ENCODE results near the gene OAS3.

Gene OAS3, protein sequence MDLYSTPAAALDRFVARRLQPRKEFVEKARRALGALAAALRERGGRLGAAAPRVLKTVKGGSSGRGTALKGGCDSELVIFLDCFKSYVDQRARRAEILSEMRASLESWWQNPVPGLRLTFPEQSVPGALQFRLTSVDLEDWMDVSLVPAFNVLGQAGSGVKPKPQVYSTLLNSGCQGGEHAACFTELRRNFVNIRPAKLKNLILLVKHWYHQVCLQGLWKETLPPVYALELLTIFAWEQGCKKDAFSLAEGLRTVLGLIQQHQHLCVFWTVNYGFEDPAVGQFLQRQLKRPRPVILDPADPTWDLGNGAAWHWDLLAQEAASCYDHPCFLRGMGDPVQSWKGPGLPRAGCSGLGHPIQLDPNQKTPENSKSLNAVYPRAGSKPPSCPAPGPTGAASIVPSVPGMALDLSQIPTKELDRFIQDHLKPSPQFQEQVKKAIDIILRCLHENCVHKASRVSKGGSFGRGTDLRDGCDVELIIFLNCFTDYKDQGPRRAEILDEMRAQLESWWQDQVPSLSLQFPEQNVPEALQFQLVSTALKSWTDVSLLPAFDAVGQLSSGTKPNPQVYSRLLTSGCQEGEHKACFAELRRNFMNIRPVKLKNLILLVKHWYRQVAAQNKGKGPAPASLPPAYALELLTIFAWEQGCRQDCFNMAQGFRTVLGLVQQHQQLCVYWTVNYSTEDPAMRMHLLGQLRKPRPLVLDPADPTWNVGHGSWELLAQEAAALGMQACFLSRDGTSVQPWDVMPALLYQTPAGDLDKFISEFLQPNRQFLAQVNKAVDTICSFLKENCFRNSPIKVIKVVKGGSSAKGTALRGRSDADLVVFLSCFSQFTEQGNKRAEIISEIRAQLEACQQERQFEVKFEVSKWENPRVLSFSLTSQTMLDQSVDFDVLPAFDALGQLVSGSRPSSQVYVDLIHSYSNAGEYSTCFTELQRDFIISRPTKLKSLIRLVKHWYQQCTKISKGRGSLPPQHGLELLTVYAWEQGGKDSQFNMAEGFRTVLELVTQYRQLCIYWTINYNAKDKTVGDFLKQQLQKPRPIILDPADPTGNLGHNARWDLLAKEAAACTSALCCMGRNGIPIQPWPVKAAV

DNA sequence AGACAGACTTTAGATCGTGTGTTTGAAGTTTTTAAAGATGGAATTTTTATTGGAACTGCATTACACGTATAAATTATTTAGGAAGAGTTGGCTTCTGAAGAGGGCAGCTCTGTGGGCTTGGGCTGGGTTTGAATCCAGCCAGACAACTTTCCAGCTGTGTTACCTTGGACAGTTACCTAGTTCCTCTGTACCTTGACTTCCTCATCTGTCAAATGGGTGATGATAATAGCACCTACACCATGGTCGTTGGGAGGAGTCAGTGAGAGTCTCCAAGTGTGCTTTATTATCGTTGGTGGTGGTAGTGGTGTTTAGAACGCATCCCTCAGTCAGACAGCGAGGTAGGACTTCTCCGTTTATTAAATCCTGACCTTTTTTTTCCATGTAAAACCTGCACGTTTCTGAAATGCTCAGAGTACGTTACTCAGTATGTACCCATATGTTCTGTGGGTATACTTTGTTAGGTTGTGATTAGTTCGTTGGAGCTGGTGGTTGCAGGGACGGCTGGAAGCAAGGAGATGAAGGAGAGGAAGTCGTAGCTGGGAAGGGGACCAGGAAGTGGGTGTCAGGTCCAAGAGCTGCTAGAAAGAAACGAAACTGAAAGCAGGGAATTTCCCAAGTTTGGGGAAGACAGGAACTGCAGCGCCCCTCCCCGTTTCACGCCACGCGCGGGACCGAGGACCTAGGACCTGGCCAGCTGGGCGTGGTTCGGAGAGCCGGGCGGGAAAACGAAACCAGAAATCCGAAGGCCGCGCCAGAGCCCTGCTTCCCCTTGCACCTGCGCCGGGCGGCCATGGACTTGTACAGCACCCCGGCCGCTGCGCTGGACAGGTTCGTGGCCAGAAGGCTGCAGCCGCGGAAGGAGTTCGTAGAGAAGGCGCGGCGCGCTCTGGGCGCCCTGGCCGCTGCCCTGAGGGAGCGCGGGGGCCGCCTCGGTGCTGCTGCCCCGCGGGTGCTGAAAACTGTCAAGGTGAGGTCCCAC lies at the start of gene OAS3:
TSS of gene OAS3 (plus strand) at position 734 of the 979 bp plus-strand sequence. CDS start at position 791, 57 bp downstream.
- in situ Hi-C loops (cut with HindIII; ENCODE audit: low pct_ligation_motif_present, low pct_unique_long_range_greater_than_20kb, low sequenced_read_pairs), result no loop called here
- peak; percentile 95 for DNase-seq

DNA sequence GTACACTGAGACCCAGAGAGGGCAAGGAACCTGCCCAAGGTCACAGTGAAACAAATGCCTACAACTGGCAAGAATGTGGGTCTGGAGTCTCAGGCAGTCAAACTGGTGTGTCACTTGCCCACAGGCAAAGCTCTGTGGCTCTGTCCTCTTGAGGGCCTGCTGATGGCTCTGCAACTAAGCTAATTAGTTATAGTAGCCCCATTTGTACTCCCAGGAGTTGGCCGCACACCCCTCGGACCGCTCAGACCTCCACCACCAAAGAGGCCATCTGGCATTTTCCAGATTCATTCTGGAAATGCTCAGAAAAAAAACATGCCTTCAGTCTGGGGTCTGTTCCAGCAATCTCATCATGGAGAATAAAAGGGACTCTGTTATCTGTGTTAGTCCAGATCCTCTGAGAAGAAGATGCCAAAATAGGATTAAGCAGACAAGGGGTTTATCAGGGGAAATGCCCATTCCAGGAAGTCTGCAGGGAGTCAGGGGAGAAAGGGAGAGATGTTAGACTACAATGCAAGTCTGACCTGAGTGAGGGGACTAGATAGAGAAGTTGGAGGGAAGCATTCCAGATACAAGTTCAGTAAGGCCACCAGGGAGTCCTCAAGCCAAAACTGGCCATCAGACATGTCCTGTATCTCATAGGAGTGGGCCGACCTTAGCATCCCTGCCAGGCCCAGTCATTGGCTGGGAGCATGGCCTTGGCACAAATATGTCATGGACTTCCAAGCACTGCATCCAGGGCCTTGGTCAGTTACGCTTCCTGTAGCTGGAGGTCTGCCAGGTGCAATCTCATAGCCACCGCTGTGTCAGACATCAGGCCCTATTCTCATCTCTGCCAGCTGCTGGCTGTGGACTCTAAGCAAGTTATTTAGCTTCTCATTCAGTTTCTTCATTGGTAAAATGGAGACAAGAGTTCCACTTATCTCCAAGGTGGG lies 46.9 kb upstream of the OAS3 start:
- DNase-seq, result no peak
- in situ Hi-C loops (cut with HindIII; ENCODE audit: low pct_ligation_motif_present, low pct_unique_long_range_greater_than_20kb, low sequenced_read_pairs), result no loop called here

DNA sequence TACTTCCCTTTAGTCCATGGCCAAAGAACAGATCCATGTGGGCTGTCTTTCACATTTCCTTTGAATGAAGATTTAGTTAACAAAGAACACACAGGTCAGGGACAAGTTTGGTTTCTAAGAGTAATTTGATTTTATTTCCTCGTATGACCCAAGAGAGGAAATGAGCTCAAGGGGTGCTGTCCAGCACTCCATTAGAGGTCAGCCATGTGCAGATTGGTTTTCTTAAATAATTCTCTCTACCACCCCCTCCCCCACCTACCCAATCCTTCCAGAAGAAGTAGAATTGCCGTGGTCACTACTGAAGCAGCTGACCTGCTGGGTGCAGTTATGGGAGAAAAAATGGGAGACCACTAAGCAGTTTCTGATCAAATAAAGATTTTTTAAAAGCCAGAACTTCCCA lies 45.4 kb upstream of the OAS3 start:
- in situ Hi-C loops (cut with HindIII; ENCODE audit: low pct_ligation_motif_present, low pct_unique_long_range_greater_than_20kb, low sequenced_read_pairs), result no loop called here
- DNase-seq, result no peak

DNA sequence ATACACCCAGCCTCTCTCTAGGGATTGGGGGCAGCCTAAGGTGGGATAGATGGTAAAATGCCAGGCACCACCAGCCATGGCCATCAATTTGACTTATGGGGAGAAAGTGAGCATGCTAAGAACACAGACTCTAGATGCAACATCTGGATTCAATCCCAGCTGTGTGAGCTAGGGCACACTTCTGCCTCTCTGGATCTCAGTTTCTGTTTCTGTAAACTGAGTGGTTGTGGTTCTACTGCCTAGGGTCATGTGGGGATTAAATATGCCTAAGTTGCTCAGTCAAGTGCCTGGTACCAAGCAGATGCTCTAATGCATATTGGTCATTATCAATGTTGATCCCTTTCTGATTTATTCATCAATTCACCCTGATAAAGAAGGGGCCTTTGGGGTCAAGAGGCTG lies 44.1 kb upstream of the OAS3 start:
- in situ Hi-C loops (cut with HindIII; ENCODE audit: low pct_ligation_motif_present, low pct_unique_long_range_greater_than_20kb, low sequenced_read_pairs), result no loop called here
- no peak for DNase-seq

DNA sequence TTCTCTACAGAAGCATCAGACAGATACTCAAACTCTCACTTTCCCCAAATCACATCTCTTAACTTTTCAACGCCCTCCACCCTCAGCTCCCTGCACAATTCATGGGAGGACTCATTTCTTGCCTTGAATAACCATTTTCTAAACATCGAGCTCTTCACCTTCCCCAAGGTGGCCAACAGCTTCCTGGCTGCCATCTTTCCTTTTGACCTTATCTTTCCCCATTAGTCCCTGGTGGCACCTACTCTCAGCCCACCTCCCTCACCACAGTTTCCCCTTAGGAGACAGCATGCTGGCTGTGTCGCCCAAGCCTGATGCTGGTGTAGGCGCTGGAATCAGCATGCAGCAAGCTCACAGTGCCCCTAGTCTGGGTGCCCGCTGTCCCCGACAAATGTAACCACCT lies 39.9 kb upstream of the OAS3 start:
- DNase-seq, result no peak
- in situ Hi-C loops (cut with HindIII; ENCODE audit: low pct_ligation_motif_present, low pct_unique_long_range_greater_than_20kb, low sequenced_read_pairs), result no loop called here

DNA sequence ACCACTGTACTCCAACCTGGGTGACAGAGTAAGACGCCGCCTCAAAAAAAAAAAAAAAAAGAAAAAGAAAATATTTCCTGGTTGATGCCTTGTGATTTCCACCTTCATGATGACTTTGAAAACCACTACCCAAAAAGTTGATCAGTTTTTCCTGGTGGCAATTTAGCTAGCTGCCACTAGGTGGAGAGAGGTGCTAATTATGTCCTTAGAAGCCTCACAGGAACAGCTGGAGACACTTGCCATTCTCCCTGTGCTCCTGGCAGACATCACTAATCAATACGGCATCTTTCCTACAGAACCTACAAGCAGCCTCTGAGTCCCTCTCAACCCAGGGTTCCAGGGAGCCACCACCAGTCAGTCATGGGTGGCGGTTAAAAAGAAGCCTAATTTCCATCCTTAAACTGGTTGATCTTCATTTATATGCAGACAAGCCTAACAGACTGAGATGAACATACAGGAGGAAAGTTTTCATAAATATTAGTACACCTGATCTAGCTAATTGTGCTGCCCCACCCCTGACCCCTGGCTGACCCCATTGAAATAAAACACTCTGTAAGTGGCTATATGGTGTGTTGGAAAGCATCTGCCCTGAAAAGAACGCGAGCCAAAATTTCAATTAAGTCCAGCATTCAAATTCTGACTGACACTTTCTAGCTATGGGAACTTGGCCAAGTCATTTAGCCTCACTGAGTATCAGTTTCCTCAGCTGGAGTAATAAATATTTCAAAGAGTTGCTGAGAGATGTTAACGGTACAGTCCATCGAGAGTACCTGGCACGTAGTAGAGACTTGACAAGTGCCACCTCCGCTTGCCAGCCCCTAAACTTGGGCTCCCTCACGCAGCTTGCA lies 37.8 kb upstream of the OAS3 start:
- in situ Hi-C loops (cut with HindIII; ENCODE audit: low pct_ligation_motif_present, low pct_unique_long_range_greater_than_20kb, low sequenced_read_pairs), result no loop called here
- DNase-seq, result peak; percentile 65

DNA sequence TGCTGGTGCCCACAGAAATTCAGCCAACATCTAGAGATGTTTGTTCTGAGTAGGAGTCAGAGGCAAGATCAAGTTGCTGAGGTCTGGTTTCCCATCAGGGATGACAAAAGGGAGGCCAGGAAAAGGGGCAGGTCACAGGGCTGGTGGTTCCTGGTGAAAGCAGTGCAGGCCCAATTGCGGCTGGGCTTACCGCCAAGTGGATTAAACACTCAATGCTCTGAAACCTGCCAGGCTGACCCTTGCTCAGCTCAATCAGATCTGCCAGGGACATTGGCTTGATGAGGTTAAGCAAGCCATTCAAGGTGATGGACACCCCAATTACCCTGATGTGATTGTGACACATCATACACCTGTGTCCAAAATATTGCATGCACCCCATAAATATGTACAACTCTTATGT lies 37.0 kb upstream of the OAS3 start:
- in situ Hi-C loops (cut with HindIII; ENCODE audit: low pct_ligation_motif_present, low pct_unique_long_range_greater_than_20kb, low sequenced_read_pairs), result no loop called here
- no peak for DNase-seq

DNA sequence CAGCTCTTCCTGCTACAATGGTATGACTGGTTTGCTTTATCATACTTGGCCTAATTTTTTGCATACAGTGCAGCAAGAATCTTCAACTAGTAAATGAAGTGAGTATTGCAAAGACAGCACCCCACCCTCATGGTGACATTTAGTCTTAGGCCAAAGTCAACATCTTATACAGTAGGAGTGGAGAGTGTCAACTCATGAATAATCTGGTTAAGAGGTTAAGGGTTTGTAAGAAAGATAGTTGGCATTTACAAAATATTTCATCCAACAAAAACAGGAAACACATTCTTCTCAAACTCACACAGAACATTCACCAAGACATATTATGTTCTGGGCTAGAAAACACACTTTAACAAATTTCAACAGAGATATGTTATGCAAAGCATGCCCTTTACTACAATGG lies 33.7 kb upstream of the OAS3 start:
- in situ Hi-C loops (cut with HindIII; ENCODE audit: low pct_ligation_motif_present, low pct_unique_long_range_greater_than_20kb, low sequenced_read_pairs), result no loop called here
- DNase-seq, result no peak

DNA sequence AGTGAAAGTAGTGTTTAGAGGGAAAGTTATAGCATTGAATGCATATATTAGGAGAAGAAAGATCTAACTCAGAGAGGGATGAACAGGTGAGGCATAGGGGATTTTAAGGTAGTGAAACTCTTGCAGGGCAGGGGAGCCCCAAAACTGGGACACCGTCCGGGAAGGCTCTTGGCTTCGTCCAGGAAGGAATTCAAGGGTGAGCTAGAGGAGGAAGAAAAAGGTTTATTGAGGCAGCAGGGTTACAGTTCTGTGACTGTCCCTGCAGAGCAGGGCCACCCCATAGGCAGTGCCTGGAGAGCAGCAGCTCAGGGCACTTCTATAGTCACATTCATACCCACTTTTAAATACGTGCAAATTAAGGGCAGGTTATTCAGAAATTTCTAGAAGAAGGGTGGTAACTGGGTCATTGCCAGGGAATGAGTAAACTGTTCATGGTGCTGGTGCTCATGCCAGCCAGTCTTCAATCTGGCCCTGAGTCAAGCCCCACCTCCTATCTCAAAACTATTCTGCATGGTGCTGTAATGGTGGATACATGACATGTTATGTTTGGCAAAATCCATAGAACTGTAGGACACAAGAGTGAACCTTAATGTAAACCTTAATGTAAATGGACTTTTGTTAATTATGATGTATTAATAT lies 32.7 kb upstream of the OAS3 start:
- DNase-seq, result peak; percentile 46
- in situ Hi-C loops (cut with HindIII; ENCODE audit: low pct_ligation_motif_present, low pct_unique_long_range_greater_than_20kb, low sequenced_read_pairs), result no loop called here

DNA sequence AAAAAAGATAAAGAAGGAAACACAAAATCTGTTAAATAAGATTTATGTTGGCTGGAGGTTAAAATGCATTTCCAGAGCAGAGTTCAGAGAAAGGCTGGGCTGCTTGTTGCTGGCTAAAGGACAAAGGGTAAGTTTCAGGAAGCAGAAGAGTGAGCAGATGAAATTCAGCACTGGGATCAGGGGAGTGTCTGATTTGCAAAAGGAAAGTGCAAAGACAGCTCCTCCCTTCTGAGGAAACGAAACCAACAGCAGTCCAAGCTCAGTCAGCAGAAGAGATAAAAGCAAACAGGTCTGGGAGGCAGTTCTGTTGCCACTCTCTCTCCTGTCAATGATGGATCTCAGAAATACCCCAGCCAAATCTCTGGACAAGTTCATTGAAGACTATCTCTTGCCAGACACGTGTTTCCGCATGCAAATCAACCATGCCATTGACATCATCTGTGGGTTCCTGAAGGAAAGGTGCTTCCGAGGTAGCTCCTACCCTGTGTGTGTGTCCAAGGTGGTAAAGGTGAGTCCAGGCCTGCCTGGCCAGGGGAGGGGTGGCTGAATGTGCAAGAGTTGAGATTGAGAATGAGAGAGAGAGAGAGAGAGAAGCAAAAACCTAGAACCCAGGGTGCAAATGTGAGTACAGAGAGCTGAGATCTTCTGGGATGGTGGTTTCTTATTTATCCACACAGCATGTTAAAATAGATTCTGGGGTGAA lies 31.4 kb upstream of the OAS3 start, which contains the start of gene OAS1:
TSS of gene OAS1 (plus strand) at position 251 of the 703 bp plus-strand sequence. CDS start at position 329, 78 bp downstream.
- in situ Hi-C loops (cut with HindIII; ENCODE audit: low pct_ligation_motif_present, low pct_unique_long_range_greater_than_20kb, low sequenced_read_pairs), result no loop called here
- peak; percentile 89 for DNase-seq

DNA sequence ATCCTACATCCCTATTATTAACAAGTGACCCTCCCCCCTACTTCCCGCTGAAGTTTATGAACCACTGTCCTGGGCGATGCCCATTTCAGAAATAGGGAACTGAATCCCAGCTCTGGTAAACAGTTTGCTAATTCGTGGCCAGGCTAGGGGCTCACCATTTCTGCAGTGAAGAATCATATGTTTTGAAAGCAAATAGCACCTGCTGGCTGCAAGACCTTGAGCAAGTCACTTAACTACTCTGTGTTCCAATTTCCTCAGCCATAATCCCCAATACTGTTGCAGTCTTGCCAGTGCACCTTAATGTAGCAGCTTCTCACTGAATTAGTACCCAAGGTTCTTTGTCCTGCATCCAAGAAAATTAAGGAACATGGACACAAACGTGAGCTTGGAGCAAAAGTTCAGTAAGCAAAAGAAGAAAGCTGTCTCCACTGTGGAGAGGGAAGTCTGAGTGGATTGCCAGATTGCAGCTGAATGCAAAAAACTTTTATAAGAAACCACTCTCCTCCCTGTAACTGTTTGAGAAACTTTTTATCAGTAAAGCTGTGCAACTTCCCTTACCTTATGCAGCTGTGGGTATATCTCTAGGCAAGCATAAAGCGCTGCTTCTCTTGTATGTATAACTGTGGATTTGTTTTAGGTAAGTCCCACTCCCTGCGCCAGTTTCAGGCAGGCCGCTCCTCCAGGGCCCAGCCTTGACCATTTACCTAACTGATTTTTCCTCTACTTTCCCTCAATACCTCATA lies 30.7 kb upstream of the OAS3 start:
- in situ Hi-C loops (cut with HindIII; ENCODE audit: low pct_ligation_motif_present, low pct_unique_long_range_greater_than_20kb, low sequenced_read_pairs), result no loop called here
- no peak for DNase-seq

DNA sequence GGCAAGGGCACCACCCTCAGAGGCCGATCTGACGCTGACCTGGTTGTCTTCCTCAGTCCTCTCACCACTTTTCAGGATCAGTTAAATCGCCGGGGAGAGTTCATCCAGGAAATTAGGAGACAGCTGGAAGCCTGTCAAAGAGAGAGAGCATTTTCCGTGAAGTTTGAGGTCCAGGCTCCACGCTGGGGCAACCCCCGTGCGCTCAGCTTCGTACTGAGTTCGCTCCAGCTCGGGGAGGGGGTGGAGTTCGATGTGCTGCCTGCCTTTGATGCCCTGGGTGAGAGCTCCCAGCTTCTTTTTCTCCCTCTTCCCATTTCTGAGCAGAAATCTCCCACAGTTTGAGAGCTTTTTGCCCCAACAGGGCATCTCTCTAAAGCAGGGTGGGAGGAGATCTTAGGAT lies 29.7 kb upstream of the OAS3 start:
- DNase-seq, result no peak
- in situ Hi-C loops (cut with HindIII; ENCODE audit: low pct_ligation_motif_present, low pct_unique_long_range_greater_than_20kb, low sequenced_read_pairs), result no loop called here

DNA sequence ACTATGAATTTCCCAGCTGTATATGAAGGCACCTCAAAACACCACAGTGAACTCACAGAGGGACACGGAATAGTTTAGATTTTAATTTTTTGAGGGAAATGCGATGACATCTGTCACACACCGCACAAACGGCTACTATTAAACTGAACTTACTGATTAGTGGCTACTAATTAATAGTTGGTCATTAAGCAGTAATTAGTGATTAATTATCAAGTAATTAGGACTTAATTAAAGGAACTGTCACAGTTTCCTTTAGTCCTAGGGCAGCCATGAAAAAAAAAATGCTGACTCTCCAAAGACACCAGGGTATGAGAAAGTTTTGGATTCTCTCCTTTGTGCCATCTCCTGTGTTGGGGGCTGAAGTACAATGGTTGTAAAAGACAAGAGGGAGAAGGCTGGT lies 28.6 kb upstream of the OAS3 start:
- in situ Hi-C loops (cut with HindIII; ENCODE audit: low pct_ligation_motif_present, low pct_unique_long_range_greater_than_20kb, low sequenced_read_pairs), result no loop called here
- DNase-seq, result no peak

DNA sequence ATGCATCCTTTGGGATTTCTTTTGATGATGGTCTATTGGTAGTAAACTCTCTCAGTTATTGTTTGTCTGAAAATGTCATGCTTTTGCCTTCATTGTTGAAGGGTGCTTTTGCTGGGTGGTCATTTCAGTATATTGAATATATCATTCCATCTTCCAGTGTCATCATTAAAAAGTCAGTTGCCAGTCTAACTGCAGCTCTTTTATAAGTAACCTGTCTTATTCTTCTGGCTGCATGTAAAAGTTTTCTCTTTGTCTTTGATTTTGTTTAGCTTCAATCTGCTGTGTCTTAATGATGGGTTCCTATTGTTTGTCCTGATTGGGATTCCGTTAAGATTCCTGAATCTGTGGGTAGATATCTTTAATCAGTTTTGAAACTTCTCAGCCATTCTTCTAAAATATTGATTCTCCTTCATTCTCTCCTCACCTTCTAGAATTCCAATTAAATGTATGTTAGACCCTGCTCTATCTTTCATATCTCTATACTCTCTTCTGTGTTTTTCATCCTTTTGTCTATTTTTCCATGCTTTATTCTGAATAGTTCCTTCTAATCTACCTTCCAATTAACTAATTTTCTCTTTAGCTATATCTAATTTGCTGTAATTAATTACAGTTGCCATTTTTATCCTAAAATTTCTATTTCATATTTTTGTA lies 25.1 kb upstream of the OAS3 start:
- no peak for DNase-seq
- in situ Hi-C loops (cut with HindIII; ENCODE audit: low pct_ligation_motif_present, low pct_unique_long_range_greater_than_20kb, low sequenced_read_pairs), result no loop called here
